ENCODE results near the gene KY. TPM values are rescaled to one million over a fixed set of nuclear protein-coding genes. Genes with fewer than 3 reads are reported as not detected.

Gene KY
- total and polyA plus RNA-seq, 2 of the 8 experiments (the other 6 are each of a cell fraction or from before 2014, with no cell fraction given), result not detected

DNA sequence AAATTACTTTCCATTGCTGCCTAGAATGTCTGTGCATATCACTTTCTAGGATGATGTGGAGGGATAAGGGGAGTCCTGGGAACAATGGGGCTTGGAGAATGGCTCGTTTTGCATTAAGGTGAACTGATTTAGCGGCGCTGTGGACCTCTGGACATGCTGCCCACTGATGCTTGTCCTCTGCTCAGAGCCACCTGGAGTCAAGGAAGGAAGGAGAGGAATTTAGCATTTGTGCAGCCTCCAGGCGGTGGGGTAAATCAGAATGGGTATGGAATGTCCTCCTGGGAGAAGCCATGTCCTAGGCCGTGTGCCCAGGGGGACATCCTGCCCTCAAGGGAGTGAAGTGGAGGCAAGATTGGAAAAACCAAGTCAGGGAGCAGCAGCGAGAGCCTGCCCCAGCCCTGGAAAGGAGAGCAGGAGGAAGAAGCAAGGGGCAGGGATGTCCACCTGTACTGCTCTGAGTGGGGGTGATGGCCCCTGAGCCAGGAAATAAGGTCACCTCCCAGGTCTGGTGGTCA is 37.8 kb downstream of the KY start:
- Histone ChIP-seq H3K18ac (ENCODE audit: extremely low read depth, low read length) (no peak overlapping the region), H3K79me1 (ENCODE audit: low read depth, low read length) (no peaks in the 10 kb centered on the region), H4K8ac (ENCODE audit: extremely low read depth, insufficient read depth, low read length) (no peak overlapping the region; the same call in 1 of the 2 replicates), H4K20me1 (replicated peaks in 1 of 2; ENCODE audit: control insufficient read depth in 1 of 2, insufficient read depth in 2 of 2, low read length in 2 of 2) (peaks cover 0 to 2% of the 10 kb centered on the region in 2 experiments), H3K9me3 (ENCODE audit: insufficient read depth in 2 of 2, low read depth in 1 of 2, low read length in 1 of 2) (no peaks in the 10 kb centered on the region), H2BK20ac (ENCODE audit: low read length) (no peak overlapping the region), H3K56ac (replicated peaks; ENCODE audit: insufficient read length, low read depth, low read length) (no peak overlapping the region), H2BK15ac (ENCODE audit: low read length) (no peak overlapping the region), H3K79me2 (ENCODE audit: control insufficient read depth in 1 of 2, insufficient read depth in 2 of 2, low read length in 2 of 2) (no peaks in the 10 kb centered on the region), H3K9ac (replicated peaks in 1 of 4; ENCODE audit: extremely low read depth in 1 of 4, low read depth in 3 of 4, low read length in 3 of 4) (no peak overlapping the region), H3K4me2 (ENCODE audit: insufficient read depth in 1 of 2, low read depth in 2 of 2, low read length in 2 of 2) (no peak overlapping the region), H4K5ac (ENCODE audit: insufficient read length, low read depth, low read length) (no peak overlapping the region), H3K4me3 (ENCODE audit: extremely low read depth in 1 of 4, insufficient read depth in 2 of 4, low read depth in 3 of 4, low read length in 4 of 4) (no peak overlapping the region), H4K91ac (replicated peaks; ENCODE audit: insufficient read length, low read length) (no peak overlapping the region), H2AFZ (ENCODE audit: low read length) (no peak overlapping the region), H2BK12ac (ENCODE audit: low read depth, low read length) (no peak overlapping the region), H2BK5ac (ENCODE audit: low read depth, low read length) (no peak overlapping the region), H3K27ac (ENCODE audit: low read depth, low read length) (no peak overlapping the region), H3K36me3 (ENCODE audit: control insufficient read depth in 2 of 4, insufficient read depth in 4 of 4, low read length in 3 of 4) (no peaks in the 10 kb centered on the region), H3K23ac (ENCODE audit: insufficient read length) (no peak overlapping the region), H2AK5ac (ENCODE audit: low read depth, low read length) (no peak overlapping the region), H3K14ac (ENCODE audit: insufficient read length) (no peak overlapping the region), H3K23me2 (ENCODE audit: low read depth, low read length) (no peaks in the 10 kb centered on the region), H3K4me1 (replicated peaks in 1 of 4; ENCODE audit: control insufficient read depth in 3 of 4, insufficient read depth in 4 of 4, low read length in 3 of 4) (no peaks in the 10 kb centered on the region), H3K27me3 (replicated peaks in 1 of 4; ENCODE audit: control insufficient read depth in 3 of 4, extremely low read depth in 1 of 4, insufficient read depth in 3 of 4, low read length in 3 of 4) (no peaks in the 10 kb centered on the region; a peak in 1 of 7 replicates), H3K4ac (replicated peaks; ENCODE audit: insufficient read length, low read depth, low read length) (no peak overlapping the region), H2BK120ac (replicated peaks; ENCODE audit: low read depth, low read length) (no peak overlapping the region)
- ChIA-PET CTCF (ENCODE audit: partially characterized antibody) (interaction anchor here (1.4 to 2.4 kb wide), 2 partner anchors 12 to 142 kb away, joined by 5 to 18 read pairs; no protein-coding TSS in a partner anchor), POLR2A (ENCODE audit: partially characterized antibody) (no interaction called here)
- FAIRE-seq (no peak), DNase-seq (ENCODE audit: low read depth in 1 of 2, low spot score in 2 of 2) (peak in 1 of 2 experiments; percentile 16)
- 77% methylated on average over 6 of the region's 6 CpGs; no CpG with 5 or more reads in 1 of the 2 experiments for WGBS, 2 experiments (ENCODE audit: extremely low coverage in 1 of 2, insufficient coverage in 1 of 2, insufficient read length in 1 of 2, insufficient replicate concordance in 2 of 2, low coverage in 1 of 2, low lambda C conversion rate in 2 of 2, missing lambda C conversion rate in 1 of 2)
- TF ChIP-seq ZNF274 (IDR thresholded peaks at IDR 0.05; ENCODE audit: borderline replicate concordance, extremely low read depth, low read length) (no peak), SUZ12 (IDR thresholded peaks at IDR 0.05; ENCODE audit: low read length) (no peak), BCL11A (IDR thresholded peaks at IDR 0.05; ENCODE audit: low read depth in 2 of 2, low read length in 2 of 2) (no peak), EP300 (IDR thresholded peaks at IDR 0.05; ENCODE audit: borderline replicate concordance in 1 of 2, low read depth in 2 of 2, low read length in 2 of 2) (no peak), MAFK (IDR thresholded peaks at IDR 0.05; ENCODE audit: low read depth, low read length) (no peak), CEBPB (IDR thresholded peaks at IDR 0.05; ENCODE audit: low read depth, low read length) (no peak), PHF8 (conservative IDR thresholded peaks at IDR 0.05; ENCODE audit: low read depth, low read length) (no peak), YY1 (IDR thresholded peaks at IDR 0.05; ENCODE audit: low read depth, low read length) (no peak), TEAD4 (IDR thresholded peaks at IDR 0.05; ENCODE audit: low read depth, low read length) (no peak), RFX5 (IDR thresholded peaks at IDR 0.05; ENCODE audit: borderline replicate concordance, low read depth, low read length) (no peak)

Measured in H1 (cell line).